NCI-H1092 (cell line): Measurements from ENCODE around the gene LHFPL2.

Experiments used
- DNase-seq: peaks from one replicate; lab custom pipeline; 2025; lab: John Stamatoyannopoulos, UW

The LHFPL2 gene

GRCh38 chr5:78666041-78666444 lies 17.5 kb upstream of the LHFPL2 start:
- no peak for DNase-seq

- DNase-seq: no peak
Measured at GRCh38 chr5:78665534-78665933, 17.0 kb upstream of the LHFPL2 start.

- DNase-seq: no peak
Measured at GRCh38 chr5:78662323-78662722, 13.8 kb upstream of the LHFPL2 start.

GRCh38 chr5:78661691-78662090 lies 13.1 kb upstream of the LHFPL2 start:
- DNase-seq: no peak

- DNase-seq: no peak
Measured at GRCh38 chr5:78661044-78661443, 12.5 kb upstream of the LHFPL2 start.

- no peak for DNase-seq
Measured at GRCh38 chr5:78660401-78660800, 11.8 kb upstream of the LHFPL2 start.

GRCh38 chr5:78659714-78660113 lies 11.1 kb upstream of the LHFPL2 start:
- no peak for DNase-seq

- no peak for DNase-seq
Measured at GRCh38 chr5:78659114-78659513, 10.5 kb upstream of the LHFPL2 start.

GRCh38 chr5:78657201-78657600 lies 8.6 kb upstream of the LHFPL2 start:
- no peak for DNase-seq

GRCh38 chr5:78655746-78656290 lies 7.2 kb upstream of the LHFPL2 start:
- DNase-seq: no peak

- DNase-seq: no peak
Measured at GRCh38 chr5:78654386-78654785, 5.8 kb upstream of the LHFPL2 start.

- no peak for DNase-seq
Measured at GRCh38 chr5:78653681-78654366, 5.3 kb upstream of the LHFPL2 start.

- no peak for DNase-seq
Measured at GRCh38 chr5:78653031-78653430, 4.5 kb upstream of the LHFPL2 start.

GRCh38 chr5:78651468-78651867 lies 2.9 kb upstream of the LHFPL2 start:
- no peak for DNase-seq

GRCh38 chr5:78650531-78650930 lies 2.0 kb upstream of the LHFPL2 start:
- no peak for DNase-seq

GRCh38 chr5:78649861-78650496 lies 1.4 kb upstream of the LHFPL2 start:
- no peak for DNase-seq

GRCh38 chr5:78649211-78649695 lies 681 bp upstream of the LHFPL2 start:
- no peak for DNase-seq

GRCh38 chr5:78647838-78648358 lies 674 bp downstream of the LHFPL2 start:
- no peak for DNase-seq

- DNase-seq: no peak
Measured at GRCh38 chr5:78647351-78647818, 1.2 kb downstream of the LHFPL2 start.

- DNase-seq: no peak
Measured at GRCh38 chr5:78644741-78645300, 3.8 kb downstream of the LHFPL2 start.

GRCh38 chr5:78644129-78644528 lies 4.4 kb downstream of the LHFPL2 start:
- DNase-seq: no peak

- DNase-seq: no peak
Measured at GRCh38 chr5:78642701-78643100, 5.9 kb downstream of the LHFPL2 start.
